Esophagus squamous epithelium (tissue), 4 donors: ENCODE data around the gene TPSD1.

Experiments used
- POLR2A ChIP-seq, 4 donors: fragments of 450-650 bp; IDR thresholded peaks; one replicate each; pipeline ENCODE4 v1.6.1; 2017; ENCODE audit warnings: antibody characterized with exemption in 4 of 4, mild to moderate bottlenecking in 4 of 4, moderate library complexity in 3 of 4
- TF ChIP-seq, protein P1 (sequence below), 6 experiments: fragments of 450-650 bp in 4 of 6; fragments of 200-600 bp in 2 of 6; sonication (generic) in 2 of 6; IDR thresholded peaks; one replicate each; pipeline ENCODE4 v1.5.1; 2016 to 2019; ENCODE audit warnings: antibody characterized with exemption in 6 of 6, mild to moderate bottlenecking in 4 of 6, moderate library complexity in 4 of 6

DNA sequence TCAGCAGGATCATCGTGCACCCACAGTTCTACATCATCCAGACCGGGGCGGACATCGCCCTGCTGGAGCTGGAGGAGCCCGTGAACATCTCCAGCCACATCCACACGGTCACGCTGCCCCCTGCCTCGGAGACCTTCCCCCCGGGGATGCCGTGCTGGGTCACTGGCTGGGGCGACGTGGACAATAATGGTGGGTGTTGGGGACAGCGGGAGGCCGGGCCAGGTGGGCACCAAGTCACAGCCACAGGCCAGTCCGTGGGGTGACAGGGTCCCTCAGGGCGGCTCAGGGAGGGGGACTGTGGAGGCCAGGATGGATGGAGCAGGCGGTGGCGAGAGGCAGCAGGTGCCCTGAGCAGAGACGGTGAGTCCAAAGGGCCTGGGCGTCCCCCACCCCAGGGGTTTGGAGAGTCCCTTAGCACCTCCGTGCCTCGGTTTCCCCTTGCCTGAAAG is 1.0 kb downstream of the TPSD1 start:
- TF ChIP-seq, protein P1, sequence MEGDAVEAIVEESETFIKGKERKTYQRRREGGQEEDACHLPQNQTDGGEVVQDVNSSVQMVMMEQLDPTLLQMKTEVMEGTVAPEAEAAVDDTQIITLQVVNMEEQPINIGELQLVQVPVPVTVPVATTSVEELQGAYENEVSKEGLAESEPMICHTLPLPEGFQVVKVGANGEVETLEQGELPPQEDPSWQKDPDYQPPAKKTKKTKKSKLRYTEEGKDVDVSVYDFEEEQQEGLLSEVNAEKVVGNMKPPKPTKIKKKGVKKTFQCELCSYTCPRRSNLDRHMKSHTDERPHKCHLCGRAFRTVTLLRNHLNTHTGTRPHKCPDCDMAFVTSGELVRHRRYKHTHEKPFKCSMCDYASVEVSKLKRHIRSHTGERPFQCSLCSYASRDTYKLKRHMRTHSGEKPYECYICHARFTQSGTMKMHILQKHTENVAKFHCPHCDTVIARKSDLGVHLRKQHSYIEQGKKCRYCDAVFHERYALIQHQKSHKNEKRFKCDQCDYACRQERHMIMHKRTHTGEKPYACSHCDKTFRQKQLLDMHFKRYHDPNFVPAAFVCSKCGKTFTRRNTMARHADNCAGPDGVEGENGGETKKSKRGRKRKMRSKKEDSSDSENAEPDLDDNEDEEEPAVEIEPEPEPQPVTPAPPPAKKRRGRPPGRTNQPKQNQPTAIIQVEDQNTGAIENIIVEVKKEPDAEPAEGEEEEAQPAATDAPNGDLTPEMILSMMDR (IDR thresholded peaks at IDR 0.05) = no peak
- TF ChIP-seq POLR2A (IDR thresholded peaks at IDR 0.05) = no peak
